Mesodermal cell (in vitro differentiated cells): ENCODE data around the gene NRG4.

Experiments used
- H3K27ac ChIP-seq: 2 replicates; pipeline ENCODE4 v1.7.0; 2013; ENCODE audit warnings: mild to moderate bottlenecking, low read depth, low read length, moderate library complexity; ENCODE audit not compliant: severe bottlenecking
- H3K36me3 ChIP-seq: 2 replicates; pipeline ENCODE4 v1.7.1; 2013; ENCODE audit warnings: mild to moderate bottlenecking, low read length, moderate library complexity; ENCODE audit not compliant: control insufficient read depth, insufficient read depth
- H3K4me1 ChIP-seq: one replicate; pipeline ENCODE4 v1.7.1; 2013; ENCODE audit warnings: mild to moderate bottlenecking, low read length; ENCODE audit not compliant: insufficient read depth, control insufficient read depth, poor library complexity, severe bottlenecking
- H3K4me3 ChIP-seq: 2 replicates; pipeline ENCODE4 v1.7.0; 2013; ENCODE audit warnings: low read length, control low read depth, mild to moderate bottlenecking; ENCODE audit not compliant: insufficient read depth, poor library complexity, severe bottlenecking; ENCODE audit errors: extremely low read depth
- H3K9me3 ChIP-seq: 2 replicates; pipeline ENCODE4 v1.7.1; 2013; ENCODE audit warnings: mild to moderate bottlenecking, low read length, moderate library complexity; ENCODE audit not compliant: control insufficient read depth
- WGBS, 2 experiments: methylation state at CpG; one replicate each; pipeline ENCODE4 v1.1.5; 2013; ENCODE audit warnings: missing lambda C conversion rate in 2 of 2; ENCODE audit not compliant: insufficient coverage in 2 of 2; 5-methylcytosine and 5-hydroxymethylcytosine counted together

Gene NRG4

DNA sequence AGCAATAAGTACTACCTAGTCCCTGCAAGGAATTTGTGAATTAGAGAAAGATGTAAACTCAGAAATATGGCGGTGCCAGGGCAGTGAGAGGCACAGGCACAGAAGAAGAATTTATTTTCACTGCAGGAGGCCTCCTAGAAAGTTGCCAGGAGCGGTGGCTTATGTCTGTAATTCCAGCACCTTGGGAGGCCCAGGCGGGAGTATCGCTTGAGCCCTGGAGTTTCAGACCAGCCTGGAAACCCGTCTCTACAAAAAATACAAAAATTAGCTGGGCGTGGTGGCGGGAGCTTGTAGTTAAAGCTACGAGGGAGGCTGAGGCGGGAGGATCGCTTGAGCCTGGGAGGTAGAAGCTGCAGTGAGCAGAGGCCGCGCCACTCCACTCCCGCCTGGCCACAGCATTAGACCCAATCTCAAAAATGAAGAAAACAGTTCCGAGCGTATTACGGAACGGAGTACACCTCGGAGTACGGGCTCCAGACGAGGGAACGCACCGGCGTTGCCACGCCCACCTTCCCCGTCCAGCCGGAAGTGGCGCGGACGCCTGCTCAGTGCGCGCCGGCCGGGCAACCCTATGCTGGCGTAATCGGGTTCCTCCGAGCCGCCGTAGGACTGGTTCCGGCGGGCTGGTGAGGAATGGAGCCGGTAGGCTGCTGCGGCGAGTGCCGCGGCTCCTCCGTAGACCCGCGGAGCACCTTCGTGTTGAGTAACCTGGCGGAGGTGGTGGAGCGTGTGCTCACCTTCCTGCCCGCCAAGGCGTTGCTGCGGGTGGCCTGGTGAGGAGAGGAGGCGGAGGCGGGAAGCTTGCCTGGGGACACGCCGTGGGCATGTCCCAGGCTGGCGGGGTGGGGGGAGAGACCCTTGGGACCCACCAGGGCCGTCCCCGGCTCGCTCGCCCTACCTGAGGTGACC, 108.6 kb downstream of the NRG4 start, which contains the start of gene FBXO22:
TSS of gene FBXO22 (plus strand) at position 548 of the 909 bp plus-strand sequence. CDS start at position 634, 86 bp downstream.
- peaks cover 51% of the 10 kb centered on the region for H3K36me3 ChIP-seq
- no peaks in the 10 kb centered on the region for H3K9me3 ChIP-seq
- H3K4me3 ChIP-seq: peak within 1 kb of the TSS; percentile 89
- peak within 1 kb of the TSS; percentile 77 for H3K27ac ChIP-seq
- peaks cover 30% of the 10 kb centered on the region for H3K4me1 ChIP-seq
- WGBS, 2 experiments: 5 to 6% methylated on average over 50 to 54 of the region's 63 CpGs

DNA sequence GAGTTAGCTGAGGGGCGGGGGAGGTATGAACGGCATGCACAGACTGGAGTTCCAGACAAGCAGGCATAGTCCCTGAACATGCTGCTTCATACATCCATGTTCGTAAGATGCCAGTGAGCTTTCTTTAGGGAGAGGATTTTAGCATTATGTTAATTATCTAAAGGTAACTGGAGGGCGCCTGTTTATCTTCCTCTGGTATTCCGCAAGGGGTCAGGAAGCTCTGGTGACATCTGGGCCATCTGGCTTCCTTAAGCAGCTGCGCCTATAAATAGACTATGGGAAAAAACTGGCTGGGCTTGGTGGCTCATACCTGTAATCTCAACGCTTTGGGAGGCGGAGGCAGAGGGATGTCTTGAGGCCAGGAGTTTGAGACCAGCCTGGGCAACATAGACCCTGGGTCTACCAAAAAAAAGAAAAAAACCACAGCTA, 110.1 kb downstream of the NRG4 start:
- no peak overlapping the region for H3K4me3 ChIP-seq
- 53 to 59% methylated on average over 5 to 7 of the region's 8 CpGs for WGBS, 2 experiments
- peaks cover 27% of the 10 kb centered on the region for H3K4me1 ChIP-seq
- H3K27ac ChIP-seq: peak overlapping the region; percentile 77
- H3K36me3 ChIP-seq: peaks cover 37% of the 10 kb centered on the region
- H3K9me3 ChIP-seq: no peaks in the 10 kb centered on the region

DNA sequence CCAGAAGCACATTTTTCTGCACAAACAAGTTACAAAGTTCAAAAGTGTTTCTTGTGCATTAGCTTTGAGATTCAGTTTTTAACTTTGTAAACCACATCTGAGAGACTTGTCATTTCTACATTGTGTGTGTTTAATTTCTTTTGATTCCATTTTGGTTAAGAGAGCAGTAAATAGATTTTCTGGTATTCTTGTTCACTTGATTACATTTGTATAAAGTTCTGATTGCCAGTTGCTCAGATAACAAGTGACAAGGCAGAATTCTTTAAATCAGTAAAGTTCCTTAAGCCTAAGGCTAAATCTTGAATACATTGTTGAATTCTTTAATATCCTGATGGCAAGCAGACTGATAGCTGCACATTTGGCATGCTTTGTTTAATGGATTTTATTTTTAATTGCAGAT, 111.6 kb downstream of the NRG4 start:
- Histone ChIP-seq H3K36me3 (peaks cover 30% of the 10 kb centered on the region), H3K4me3 (no peak overlapping the region), H3K4me1 (peaks cover 27% of the 10 kb centered on the region), H3K27ac (no peak overlapping the region), H3K9me3 (no peaks in the 10 kb centered on the region)

DNA sequence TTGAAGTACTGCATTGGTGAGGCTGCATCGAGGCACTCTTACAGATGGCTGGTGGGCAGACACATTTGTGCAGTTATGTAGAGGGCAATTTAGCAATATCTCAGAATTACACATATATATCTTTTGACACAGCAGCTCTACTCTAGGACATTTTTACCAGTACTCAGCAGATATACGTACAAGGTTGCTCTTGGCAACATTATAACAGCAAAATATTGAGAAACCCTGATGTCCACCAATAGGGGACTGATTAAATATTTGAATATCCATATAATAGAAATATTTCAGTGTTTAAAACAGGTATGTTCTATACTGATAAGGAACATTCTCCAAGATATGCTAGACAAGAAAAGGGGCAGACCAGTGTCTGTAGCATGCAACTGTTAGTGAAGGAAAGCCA, 116.5 kb downstream of the NRG4 start:
- Histone ChIP-seq H3K36me3 (peaks cover 34% of the 10 kb centered on the region), H3K27ac (no peak overlapping the region), H3K4me3 (no peak overlapping the region), H3K4me1 (peaks cover 5% of the 10 kb centered on the region), H3K9me3 (no peaks in the 10 kb centered on the region)
- no CpG with 5 or more reads among the region's 2 CpGs for WGBS, 2 experiments

DNA sequence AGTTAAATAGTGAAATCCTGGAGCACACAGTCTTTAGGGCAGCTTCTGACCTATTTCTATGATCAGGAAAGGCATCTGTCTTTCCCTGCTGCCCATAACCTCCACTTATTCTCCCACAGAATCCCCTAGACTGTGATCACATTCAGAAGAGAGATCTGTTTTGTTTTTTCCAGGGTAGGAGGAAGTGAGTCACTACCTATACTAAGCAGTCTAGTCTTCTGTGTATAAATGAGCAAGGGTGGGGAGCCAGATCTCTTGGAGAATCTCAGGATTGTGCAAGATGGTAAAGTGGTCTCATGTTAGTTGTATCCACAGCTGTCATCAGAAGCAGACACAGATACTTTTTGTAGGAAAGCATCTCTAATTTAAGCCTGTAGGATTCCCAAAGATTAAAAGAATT, 120.3 kb downstream of the NRG4 start:
- no peak overlapping the region for H3K4me3 ChIP-seq
- H3K36me3 ChIP-seq: peaks cover 57% of the 10 kb centered on the region
- H3K4me1 ChIP-seq: peaks cover 18% of the 10 kb centered on the region
- peak overlapping the region; percentile 97 for H3K27ac ChIP-seq
- H3K9me3 ChIP-seq: no peaks in the 10 kb centered on the region
